Sigmoid colon (tissue), 7 donors: ENCODE results near the gene MYRIP. TPM values are rescaled to one million over a fixed set of nuclear protein-coding genes. Genes with fewer than 3 reads are reported as not detected.
"Not testable (repeated sequence)": the region's sequence is repeated elsewhere in the genome, so short reads cannot be mapped to it uniquely, and the experiment has no call there.

ENCODE experiments used
- DNase-seq: peaks from one replicate; pipeline ENCODE4 v3.0.0-alpha.2; 2019
- H3K27ac ChIP-seq, 4 donors: fragments of 200-600 bp; sonication (generic); one replicate each; pipeline ENCODE4 v1.5.1; 2016 to 2019; ENCODE audit warnings: mild to moderate bottlenecking in 1 of 4
- H3K27me3 ChIP-seq, 3 donors: fragments of 200-600 bp; sonication (generic); one replicate each; pipeline ENCODE4 v1.5.1; 2019; ENCODE audit warnings: mild to moderate bottlenecking in 1 of 3
- H3K36me3 ChIP-seq, 4 donors: fragments of 200-600 bp; sonication (generic); one replicate each; pipeline ENCODE4 v1.5.1; 2016 to 2019
- H3K4me1 ChIP-seq, 4 donors: fragments of 200-600 bp; sonication (generic); one replicate each; pipeline ENCODE4 v1.5.1; 2017 to 2019
- H3K4me3 ChIP-seq, 4 donors: fragments of 200-600 bp; sonication (generic); one replicate each; pipeline ENCODE4 v1.5.1; 2017 to 2019; ENCODE audit warnings: mild to moderate bottlenecking in 2 of 4, moderate library complexity in 1 of 4
- H3K9me3 ChIP-seq, 4 donors: fragments of 200-600 bp in 3 of 4; sonication (generic) in 3 of 4; one replicate each; pipeline versions ENCODE4 v1.5.1 to v1.6.1; 2013 to 2019
- CTCF ChIP-seq, 4 experiments: fragments of 450-650 bp in 3 of 4; fragments of 200-600 bp in 1 of 4; IDR thresholded peaks; one replicate each; pipeline ENCODE4 v1.5.1; 2016 to 2019; ENCODE audit warnings: antibody characterized with exemption in 4 of 4, mild to moderate bottlenecking in 3 of 4, moderate library complexity in 2 of 4
- EP300 ChIP-seq, 4 donors: sonication (generic); formaldehyde crosslinking; IDR thresholded peaks; one replicate each; pipeline ENCODE4 v1.6.1; 2017; ENCODE audit warnings: antibody characterized with exemption in 4 of 4
- POLR2A ChIP-seq, 2 donors: fragments of 450-650 bp; IDR thresholded peaks; one replicate each; pipeline ENCODE4 v1.6.1; 2016; ENCODE audit warnings: antibody characterized with exemption in 2 of 2, mild to moderate bottlenecking in 2 of 2, moderate library complexity in 2 of 2
- POLR2AphosphoS5 ChIP-seq, 4 donors: sonication (generic); formaldehyde crosslinking; IDR thresholded peaks; one replicate each; pipeline ENCODE4 v1.6.1; 2017; ENCODE audit warnings: antibody characterized with exemption in 4 of 4
- WGBS, 2 donors: extraction: QIAGEN DNeasy Blood & Tissue Kit; methylation state at CpG; one replicate each; pipeline ENCODE4 v1.1.7; 2013; 5-methylcytosine and 5-hydroxymethylcytosine counted together
- intact Hi-C: fragments of 100-400 bp; cut with DNase I; formaldehyde crosslinking; loops from one replicate; pipeline ENCODE4 v1.15.1; 2023
- polyA plus RNA-seq, 3 donors: library from polyadenylated mRNA; stranded (reverse); fragments of 200-250 nt; gene quantifications; one replicate each; pipeline ENCODE4 v1.2.3, GENCODE V29; 2013
- total RNA-seq, 4 donors: library from RNA; depleted of rRNA; stranded (reverse); fragments of >200 nt; gene quantifications; one replicate each; pipeline ENCODE4 v1.1.0, GENCODE V29; 2016
- donor health status: healthy with polysubstance abuse.
- donor health status: Bipolar disorder and iron deficiency.
- donor health status: healthy.

Gene MYRIP
- total and polyA plus RNA-seq, 7 donors: 2.2 to 5.5 (median 4.2) TPM

- Histone ChIP-seq H3K36me3 (no peaks in the 10 kb centered on the region), H3K27ac (no peak overlapping the region)
Measured at GRCh38 chr3:40079847-40080240, 270.4 kb downstream of the MYRIP start.

GRCh38 chr3:40083066-40083465 lies 273.7 kb downstream of the MYRIP start:
- no peaks in the 10 kb centered on the region for H3K27me3 ChIP-seq
- no peak overlapping the region for H3K27ac ChIP-seq
- intact Hi-C loops: no loop called here
- no peak overlapping the region for H3K4me3 ChIP-seq
- H3K4me1 ChIP-seq: peaks cover 0 to 15% (median 4%) of the 10 kb centered on the region in 4 donors
- no peaks in the 10 kb centered on the region for H3K9me3 ChIP-seq
- no peak for DNase-seq
- no peaks in the 10 kb centered on the region for H3K36me3 ChIP-seq
- no peak for TF ChIP-seq POLR2A (IDR thresholded peaks at IDR 0.05)
- TF ChIP-seq EP300 (IDR thresholded peaks at IDR 0.05): no peak
- TF ChIP-seq CTCF (IDR thresholded peaks at IDR 0.05): no peak
- TF ChIP-seq POLR2AphosphoS5 (IDR thresholded peaks at IDR 0.05): no peak

More at GRCh38 chr3:40079847-40080240, 270.4 kb downstream of the MYRIP start:
- intact Hi-C loops: no loop called here
- no peak for TF ChIP-seq POLR2A (IDR thresholded peaks at IDR 0.05)
- TF ChIP-seq CTCF (IDR thresholded peaks at IDR 0.05): no peak
- no peak for TF ChIP-seq POLR2AphosphoS5 (IDR thresholded peaks at IDR 0.05)
- TF ChIP-seq EP300 (IDR thresholded peaks at IDR 0.05): no peak
- Histone ChIP-seq H3K4me1 (peaks cover 0 to 15% (median 4%) of the 10 kb centered on the region in 4 donors), H3K9me3 (no peaks in the 10 kb centered on the region), H3K4me3 (no peak overlapping the region), H3K27me3 (no peaks in the 10 kb centered on the region)
- DNase-seq: no peak

- 97 to 98% methylated on average over 8 to 12 of the region's 12 CpGs for WGBS, 2 donors
- intact Hi-C loops, DNase-seq, H3K27ac ChIP-seq, H3K9me3 ChIP-seq, H3K4me1 ChIP-seq, H3K27me3 ChIP-seq, H3K4me3 ChIP-seq, H3K36me3 ChIP-seq: not testable (repeated sequence)
Measured at GRCh38 chr3:40084424-40084823, 275.0 kb downstream of the MYRIP start.

- no peaks in the 10 kb centered on the region for H3K9me3 ChIP-seq
- intact Hi-C loops: no loop called here
- WGBS, 2 donors: 64 to 79% methylated on average over 7 of the region's 7 CpGs
- TF ChIP-seq POLR2A (IDR thresholded peaks at IDR 0.05) (no peak), POLR2AphosphoS5 (IDR thresholded peaks at IDR 0.05) (no peak), EP300 (IDR thresholded peaks at IDR 0.05) (no peak), CTCF (IDR thresholded peaks at IDR 0.05) (no peak)
- no peaks in the 10 kb centered on the region for H3K27me3 ChIP-seq
- H3K36me3 ChIP-seq: no peaks in the 10 kb centered on the region
- no peak overlapping the region for H3K27ac ChIP-seq
- H3K4me1 ChIP-seq: no peaks in the 10 kb centered on the region
- no peak overlapping the region for H3K4me3 ChIP-seq
- no peak for DNase-seq
Measured at GRCh38 chr3:40086890-40087883, 277.8 kb downstream of the MYRIP start.

GRCh38 chr3:40088527-40089170 lies 279.2 kb downstream of the MYRIP start:
- Histone ChIP-seq H3K4me3 (no peak overlapping the region), H3K27ac (no peak overlapping the region), H3K4me1 (no peaks in the 10 kb centered on the region), H3K9me3 (no peaks in the 10 kb centered on the region), H3K36me3 (no peaks in the 10 kb centered on the region), H3K27me3 (no peaks in the 10 kb centered on the region)
- TF ChIP-seq EP300 (IDR thresholded peaks at IDR 0.05) (no peak), POLR2AphosphoS5 (IDR thresholded peaks at IDR 0.05) (no peak), CTCF (IDR thresholded peaks at IDR 0.05) (no peak), POLR2A (IDR thresholded peaks at IDR 0.05) (no peak)
- WGBS, 2 donors: 86 to 87% methylated on average over 3 of the region's 3 CpGs
- no peak for DNase-seq
- intact Hi-C loops: no loop called here
